Right lobe of liver (tissue), 4 donors: ENCODE data around the gene SRCIN1.
"Not testable (repeated sequence)": the region's sequence is repeated elsewhere in the genome, so short reads cannot be mapped to it uniquely, and the experiment has no call there.

Experiments used
- CTCF ChIP-seq, 4 donors: fragments of 200-600 bp in 3 of 4; fragments of 450-650 bp in 1 of 4; IDR thresholded peaks; one replicate each; pipeline versions ENCODE4 v1.5.1 to v1.8.0; 2016 to 2022; ENCODE audit warnings: antibody characterized with exemption in 4 of 4, mild to moderate bottlenecking in 2 of 4
- POLR2A ChIP-seq: fragments of 450-650 bp; IDR thresholded peaks from one replicate; pipeline ENCODE4 v1.6.1; 2017; ENCODE audit warnings: antibody characterized with exemption, mild to moderate bottlenecking
- donor health status: DM: no; HTN: no; CAD: no.
- donor health status: DM: no; HTN: no; CAD: no.
- donor health status: DM: no; HTN: yes; CAD: no.

DNA sequence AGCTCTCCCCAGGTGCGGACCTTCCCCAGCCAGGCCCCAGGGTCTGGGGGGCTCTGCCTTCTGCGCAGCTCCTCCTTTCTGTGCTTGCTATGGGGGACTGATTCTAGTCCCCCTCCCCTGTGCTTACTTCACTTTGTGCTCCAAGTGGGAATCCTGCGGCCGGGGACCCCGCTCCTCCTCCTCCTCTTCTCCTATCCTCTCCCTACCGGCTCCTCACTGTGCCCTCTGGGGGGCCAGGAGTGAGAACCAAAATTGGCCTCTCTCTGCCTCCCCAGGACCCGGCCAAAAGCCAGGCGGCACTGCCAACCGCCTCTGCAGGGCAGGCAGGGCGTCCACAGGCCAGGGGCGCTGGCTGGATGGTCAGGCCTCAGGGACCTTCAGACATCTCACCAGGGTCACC lies 74.0 kb downstream of the SRCIN1 start:
- TF ChIP-seq CTCF (IDR thresholded peaks at IDR 0.05); POLR2A: not testable (repeated sequence)
